ENCODE measurements around the gene NINL.
"Not testable (repeated sequence)": the region's sequence is repeated elsewhere in the genome, so short reads cannot be mapped to it uniquely, and the experiment has no call there.

The NINL gene

DNA sequence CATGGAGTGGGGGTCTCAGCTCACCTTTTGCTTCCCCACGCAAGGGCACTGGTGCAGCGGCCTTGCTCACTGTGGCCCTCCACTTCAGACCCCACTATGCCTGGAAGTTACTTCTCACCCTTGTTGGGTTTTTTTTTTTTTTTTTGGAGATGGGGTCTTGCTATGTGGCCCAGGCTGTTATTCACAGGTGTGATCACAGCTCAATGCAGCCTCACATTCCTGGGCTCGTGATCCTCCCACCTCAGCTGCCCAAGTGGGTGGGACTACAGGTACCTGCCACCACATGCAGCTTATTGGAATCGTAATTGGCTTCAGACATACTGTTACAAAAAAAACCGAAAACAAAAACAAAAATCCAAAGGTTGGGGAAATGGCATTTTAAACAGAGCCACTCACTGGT lies 32.4 kb downstream of the NINL start:
- DNase-seq = no peak

DNA sequence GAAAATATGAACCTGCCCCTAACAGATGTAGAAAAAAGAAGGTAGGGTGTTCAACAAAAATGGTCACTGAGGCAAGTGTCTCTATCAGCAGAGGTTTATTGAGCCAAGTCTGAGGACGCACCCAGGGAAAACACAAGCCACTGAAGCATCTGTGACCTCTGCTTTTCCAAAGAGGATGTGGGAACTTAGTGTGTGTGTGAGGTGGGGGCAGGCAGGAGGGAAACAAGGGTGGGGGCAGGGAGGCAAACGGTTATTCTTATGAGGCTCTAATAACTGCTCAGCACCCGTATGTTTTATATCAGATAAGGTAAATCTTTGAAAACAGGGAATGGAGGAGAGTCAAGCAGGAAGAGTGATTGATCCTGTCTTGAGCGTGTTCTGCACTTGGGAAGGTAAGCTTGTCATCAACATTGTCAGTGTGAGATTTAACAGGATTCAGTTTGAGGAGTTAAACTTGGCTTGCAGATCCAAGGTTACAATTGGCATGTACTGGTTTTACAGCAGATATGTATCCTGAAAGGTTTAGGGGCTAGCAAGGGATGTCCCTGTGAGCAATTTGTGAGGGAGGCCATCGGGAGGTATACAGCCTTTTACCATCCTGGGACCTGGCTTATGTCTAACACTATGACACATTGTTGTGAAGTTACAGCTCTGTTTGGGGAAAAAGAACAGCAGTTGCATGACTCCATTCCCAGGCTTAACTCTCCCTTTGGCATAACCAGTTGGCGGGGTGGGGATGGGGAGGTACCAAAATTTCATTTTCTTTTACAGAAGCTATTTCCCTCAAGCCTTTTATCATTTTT lies 33.7 kb downstream of the NINL start:
- DNase-seq = no peak

DNA sequence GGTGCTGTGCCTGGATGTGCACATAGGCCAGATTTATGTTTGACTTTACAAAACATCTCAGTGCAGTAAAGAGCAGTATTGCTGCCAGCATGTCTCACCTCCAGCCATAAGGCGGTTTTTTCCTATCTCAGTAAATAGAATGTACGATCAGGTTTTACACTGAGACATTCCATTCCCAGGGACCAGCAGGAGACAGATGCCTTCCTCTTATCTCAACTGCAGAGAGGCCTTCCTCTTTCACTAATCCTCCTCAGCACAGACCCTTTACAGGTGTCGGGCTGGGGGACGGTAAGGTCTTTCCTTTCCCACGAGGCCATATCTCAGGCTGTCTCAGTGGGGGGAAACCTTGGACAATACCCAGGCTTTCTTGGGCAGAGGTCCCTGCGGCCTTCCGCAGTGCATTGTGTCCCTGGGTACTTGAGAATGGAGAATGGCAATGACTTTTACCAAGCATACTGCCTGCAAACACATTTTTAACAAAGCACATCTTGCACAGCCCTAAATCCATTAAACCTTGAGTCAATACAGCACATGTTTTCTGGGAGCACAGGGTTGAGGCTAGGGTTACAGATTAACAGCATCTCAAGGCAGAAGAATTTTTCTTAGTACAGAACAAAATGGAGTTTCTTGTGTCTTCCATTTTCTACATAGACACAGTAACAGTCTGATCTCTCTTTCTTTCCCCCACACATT lies 34.5 kb downstream of the NINL start:
- not testable (repeated sequence) for DNase-seq

DNA sequence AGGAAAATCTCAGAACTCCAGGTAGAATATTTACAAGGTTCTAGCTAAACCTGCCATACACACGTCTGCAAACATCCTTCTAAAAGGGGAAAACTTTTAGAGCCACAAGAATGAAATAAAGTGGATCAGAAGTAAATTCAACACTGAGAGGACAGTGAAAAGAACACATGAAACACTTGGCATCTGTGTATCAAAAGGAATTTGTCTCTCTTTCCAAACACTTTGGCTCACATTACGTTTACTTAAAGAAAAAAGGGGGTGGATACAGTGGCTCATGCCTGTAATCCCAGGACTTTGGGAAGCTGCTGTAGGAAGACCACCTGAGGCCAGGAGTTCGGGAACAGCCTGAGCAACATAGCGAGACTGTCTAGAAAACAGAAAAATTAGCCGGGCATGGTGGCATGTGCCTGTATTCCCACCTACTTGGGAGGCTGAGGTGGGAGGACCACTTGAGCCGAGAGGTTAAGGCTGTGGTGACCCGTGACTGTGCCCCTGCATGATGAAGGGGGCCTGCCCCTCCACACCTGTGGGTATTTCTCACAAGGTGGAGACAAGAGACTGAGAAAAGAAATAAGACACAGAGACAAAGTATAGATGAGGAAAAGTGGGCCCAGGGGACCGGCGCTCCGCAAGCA lies 35.4 kb downstream of the NINL start:
- DNase-seq = no peak

DNA sequence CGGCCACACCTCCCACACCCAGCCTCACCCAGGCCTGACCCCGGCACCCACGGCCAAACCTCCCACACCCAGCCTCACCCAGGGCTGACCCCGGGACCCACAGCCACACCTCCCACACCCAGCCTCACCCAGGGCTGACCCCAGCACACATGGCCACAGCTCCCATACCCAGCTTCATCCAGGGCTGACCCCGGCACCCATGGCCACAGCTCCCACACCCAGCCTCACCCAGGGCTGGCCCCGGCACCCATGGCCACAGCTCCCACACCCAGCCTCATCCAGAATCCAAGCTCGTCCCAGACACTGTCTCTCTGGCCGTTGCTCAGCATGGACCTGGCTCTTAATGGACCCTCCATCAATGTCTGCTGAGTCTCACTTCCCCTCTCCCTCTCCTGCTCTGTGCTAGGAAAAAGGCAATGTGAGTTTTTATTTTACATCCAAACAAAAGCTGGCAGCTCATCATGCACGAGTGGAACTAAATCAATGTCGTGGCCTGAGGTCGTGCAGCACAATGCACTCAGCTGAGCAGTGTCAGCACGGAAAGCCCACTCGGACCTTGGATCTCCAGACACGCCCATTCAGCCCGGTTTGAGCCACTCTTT lies 36.1 kb downstream of the NINL start:
- DNase-seq = no peak

DNA sequence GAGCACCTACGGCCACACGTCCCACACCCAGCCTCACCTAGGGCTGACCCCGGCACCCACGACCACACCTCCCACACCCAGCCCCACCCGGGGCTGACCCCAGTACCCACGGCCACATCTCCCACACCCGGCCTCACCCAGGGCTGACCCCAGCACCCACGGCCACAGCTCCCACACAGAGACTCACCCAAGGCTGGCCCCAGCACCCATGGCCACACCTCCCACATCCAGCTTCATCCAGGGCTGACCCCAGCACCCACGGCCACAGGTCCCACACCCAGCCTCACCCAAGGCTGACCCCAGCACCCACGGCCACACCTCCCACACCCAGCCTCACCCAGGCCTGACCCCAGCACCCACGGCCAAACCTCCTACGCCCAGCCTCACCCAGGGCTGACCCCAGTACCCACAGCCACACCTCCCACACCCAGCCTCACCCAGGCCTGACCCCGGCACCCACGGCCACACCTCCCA lies 36.7 kb downstream of the NINL start:
- DNase-seq = no peak

DNA sequence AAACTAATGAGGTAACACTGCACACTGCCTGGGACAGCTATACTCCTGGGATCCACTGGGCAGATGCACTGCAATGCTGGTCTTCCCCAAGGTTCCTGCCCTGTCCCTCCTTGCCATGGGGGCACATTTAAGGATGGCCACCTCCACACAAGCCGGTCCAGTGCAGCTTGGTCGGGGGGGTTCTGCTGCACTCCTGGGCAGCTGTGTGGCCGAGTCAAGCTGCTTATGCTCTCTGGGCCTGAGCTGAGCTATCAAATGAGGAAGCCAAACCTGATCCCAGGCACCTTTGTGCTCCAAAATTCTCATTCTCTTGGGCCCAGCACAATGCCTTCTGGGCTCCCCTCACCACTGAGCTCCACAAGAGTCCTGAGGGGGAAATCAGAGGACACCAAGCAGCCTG lies 37.3 kb downstream of the NINL start:
- DNase-seq = no peak

DNA sequence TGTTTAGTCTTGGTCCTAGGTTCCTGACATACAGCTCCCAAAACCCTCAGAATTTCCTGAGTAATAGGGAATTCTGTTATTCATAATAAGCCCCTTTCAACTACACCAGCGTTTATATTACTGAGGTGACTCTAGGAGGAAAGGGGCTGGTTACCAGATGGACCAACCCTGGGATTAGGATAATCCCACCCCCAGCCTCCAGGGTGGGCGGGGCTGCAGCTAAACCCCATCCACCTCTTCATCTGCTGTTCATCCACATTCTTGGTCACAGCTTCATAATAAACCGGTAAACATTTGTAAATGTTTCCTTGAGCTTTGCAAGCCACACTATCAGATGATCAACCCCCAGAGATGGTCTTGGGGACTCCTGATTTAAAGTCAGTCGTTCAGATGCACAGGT lies 38.3 kb downstream of the NINL start:
- DNase-seq = no peak

DNA sequence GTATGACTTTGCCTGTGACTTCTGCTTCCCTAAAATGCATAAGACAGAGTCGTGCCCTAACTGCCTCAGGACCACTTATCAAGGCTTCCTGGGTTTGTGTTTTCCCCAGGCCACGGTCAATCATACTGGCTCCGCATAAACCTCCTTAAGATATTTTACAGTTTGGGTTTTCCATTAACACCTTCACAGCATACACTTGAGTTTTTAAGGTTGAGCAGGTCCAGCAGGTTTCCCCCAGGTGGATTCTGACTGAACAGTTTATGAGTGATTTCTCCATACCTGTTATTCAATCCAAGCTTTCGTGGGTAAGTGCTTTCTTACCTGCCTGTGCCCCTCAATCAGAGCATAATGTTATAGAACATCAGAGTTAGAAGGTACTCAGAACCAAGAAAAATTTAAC lies 39.3 kb downstream of the NINL start:
- DNase-seq = no peak

DNA sequence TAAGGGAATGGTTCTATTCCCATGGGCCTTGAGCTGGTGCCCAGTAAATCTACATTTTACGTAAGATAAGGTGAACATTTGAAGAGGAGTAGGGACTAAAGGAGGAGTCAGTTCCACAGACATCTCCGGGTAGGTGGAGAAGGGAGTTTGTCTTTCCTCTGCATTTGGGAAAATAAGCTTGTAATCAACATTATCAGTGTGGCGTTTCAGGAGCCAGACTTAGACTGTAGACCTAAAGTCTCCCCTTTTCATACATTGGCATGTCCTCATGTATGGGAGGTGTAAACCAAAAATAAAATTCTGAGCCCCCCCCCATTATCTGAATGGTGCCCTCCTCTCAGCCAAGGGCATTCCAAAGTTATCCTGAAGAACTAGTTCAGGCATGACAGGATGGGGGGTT lies 40.2 kb downstream of the NINL start:
- DNase-seq = no peak

DNA sequence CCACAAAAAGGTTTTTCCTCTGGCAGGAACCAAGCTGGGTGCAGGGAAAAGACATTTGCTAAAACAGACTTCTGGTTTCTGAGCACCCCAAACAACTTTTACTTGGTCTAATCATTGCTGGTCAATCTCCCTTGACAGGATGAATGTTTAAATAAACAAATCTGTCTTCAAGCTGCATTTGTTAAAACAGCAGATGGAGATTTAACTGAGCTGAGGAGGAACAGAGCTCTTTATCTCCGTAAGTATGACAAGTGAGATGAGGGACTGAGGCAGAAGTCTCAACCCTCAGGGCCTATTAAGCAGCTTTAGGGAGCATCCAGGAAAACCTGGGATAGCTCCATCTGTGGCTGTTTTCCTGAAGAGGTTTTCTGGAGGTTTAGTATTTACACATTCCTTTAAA lies 40.6 kb downstream of the NINL start:
- no peak for DNase-seq

DNA sequence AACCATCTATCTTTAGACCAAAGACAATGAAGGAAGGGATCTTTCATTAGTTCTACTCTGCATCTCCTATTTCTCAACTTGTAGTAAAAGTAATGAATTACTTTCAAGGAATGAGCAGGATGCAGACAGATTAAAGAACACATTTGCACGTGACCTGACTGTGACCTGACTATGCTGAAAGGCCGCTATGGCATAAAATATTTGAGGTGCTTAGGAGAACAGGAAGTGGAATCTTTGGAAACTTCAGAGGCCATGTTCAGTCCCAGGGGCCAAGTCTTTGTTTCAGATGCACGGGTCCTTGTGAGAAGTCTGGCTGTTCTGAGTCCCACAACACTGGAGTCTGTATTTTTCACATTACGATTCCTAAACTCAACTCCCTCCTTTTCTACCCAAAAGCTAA lies 41.0 kb downstream of the NINL start:
- DNase-seq = no peak

DNA sequence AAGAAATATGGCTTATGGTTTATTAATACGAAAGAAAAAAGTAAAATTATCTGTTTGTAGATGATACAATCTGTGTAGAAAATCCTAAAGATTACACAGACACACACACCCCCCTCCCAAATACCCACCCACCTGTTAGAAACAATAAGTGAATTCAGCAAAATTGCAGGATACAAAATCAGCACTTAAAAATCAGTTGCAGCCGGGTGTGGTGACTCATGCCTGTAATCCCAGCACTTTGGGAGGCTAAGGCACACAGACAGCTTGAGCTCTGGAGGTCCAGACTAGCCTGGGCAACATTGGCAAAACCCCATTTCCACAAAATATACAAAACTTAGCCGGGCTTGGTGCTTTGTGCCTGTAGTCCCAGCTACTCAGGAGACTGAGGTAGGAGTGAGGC lies 42.3 kb downstream of the NINL start:
- DNase-seq = no peak

DNA sequence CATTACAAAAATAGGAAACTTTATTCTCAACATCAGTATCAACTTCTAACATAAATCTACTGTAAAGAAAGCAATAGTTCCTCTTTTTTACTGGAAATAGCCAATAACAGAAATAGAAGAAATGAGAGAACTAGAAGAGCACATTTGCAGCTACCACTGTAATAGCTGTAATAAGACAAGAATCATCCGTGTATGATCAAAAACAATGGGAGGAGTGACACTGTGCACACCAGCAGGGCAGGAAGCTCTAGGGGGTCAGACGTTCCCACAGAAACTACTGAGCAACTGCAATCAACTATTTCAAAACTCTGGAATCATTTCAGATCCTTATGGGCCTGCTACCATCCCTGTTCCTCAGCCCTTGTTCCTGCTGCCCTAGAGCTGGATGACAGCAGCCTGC lies 43.7 kb downstream of the NINL start:
- no peak for DNase-seq

DNA sequence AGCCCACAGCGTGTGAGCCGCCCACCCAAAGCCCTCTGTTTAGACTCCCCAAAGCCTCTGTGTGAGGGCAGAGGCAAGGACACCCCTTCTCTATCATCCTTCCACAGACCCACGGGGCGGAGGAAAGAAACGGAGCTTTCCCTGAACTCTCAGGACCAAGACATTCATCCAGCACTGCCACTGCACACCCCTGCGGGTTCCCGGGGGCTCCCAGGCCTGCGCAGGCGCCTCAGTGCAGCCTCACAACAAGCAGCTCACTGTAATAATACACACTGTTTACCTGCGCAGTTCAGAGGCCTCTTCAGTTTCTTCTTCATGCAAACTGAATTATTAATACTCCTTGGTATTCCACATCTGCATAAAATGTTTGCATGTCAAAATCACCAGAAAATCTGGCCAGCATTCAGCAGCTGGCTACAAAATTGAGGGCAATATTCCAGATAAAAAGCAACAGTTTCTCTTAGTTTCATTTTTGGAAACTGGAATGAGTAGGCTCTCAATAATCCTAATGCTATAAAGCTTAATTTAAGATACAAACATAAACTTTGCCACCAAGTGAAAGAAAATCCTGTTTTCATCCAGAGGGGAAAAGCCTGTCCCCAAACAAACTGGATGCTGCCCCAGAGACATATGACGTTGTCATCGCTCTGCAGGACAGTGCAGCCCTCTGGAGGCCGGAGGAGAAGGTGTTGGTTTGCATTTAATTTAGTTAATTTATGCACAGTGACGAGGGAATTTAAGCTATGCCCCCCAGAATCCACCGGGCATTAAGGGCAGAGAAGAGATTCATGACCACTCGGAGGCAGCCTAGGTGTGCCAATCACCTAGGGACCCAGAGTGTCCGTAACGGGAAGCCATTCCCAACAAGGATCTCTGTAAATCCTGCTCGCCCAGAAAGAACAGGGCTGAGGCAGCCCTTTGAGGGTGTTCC lies 45.3 kb downstream of the NINL start:
- DNase-seq = peak in 33 of 51 donors; percentile 14 to 69 (median 38)

DNA sequence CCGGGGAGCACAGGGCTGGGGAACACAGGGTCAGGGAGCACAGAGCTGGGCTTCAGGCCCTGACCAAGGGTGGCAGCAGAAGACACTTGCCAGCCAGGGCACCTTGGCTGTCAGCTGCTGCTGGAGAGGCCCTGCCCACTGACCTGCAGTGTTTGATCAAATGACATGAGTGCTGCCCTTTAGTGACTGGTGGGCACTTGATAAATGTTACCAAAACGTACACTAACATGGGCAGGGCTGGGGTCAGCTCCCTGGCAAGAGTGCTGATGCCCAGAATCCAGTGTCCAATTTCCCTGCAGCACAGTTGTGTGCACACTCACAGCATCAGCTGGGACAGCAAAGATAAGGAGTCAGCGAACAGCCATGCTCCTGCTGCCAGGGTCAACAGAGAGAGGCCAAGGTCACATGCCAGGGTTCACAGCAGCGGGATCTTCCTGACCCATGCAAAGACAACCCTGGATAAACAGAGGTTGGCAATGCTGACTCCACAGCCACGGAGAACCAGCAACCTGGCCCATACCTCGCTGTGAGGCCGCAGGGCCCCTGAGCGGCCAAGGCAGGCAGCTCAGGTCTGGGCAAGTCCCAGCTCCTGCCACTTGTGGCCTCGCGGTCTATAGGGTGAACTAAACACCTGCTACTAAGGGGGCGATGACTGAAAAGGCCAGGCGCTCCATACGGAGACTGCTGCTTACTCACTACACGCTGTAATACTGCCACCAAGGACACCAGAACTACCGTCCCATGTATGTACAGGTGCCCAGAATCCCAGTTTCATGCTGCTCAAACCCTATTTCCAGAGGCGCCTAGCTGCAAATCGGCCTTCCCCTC lies 46.3 kb downstream of the NINL start:
- no peak for DNase-seq

DNA sequence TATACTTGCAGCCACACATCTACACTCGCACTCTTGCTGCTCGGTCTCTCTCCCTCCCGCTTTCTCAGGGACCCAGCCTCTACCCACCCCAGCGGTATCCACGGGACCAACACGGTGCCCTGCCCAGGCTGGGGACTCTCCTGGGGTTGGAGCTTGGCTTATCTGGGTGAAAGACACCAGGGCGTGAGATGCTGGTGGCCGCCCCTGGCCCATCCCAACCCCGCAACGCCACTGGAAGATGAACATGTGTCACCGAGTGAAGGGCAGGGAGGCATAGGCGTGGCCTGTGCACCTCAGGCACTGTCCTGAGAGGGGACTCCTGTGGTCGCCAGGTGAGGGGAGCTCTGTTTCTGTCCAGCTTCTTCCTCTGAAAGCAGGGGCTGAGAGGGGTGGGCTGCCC lies 47.4 kb downstream of the NINL start:
- no peak for DNase-seq

DNA sequence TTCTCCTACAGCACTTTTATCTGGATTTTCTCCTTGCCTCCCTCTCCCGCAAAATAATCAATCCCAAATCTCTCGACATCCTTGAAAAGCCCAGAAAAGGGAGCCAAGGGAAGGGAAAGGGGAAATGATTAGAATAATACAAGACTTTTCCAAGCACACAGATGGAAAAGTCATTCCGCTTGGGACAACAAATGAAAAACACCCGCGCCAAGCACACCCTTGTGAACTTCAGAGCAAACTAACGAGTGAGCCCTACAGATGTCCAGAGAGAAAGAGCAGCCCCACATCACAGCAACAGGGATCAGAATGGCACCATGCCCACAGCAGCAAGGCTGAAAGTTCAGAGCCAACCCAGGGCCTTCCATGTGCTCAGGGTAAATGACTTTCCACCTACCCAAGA lies 49.6 kb downstream of the NINL start:
- DNase-seq = no peak

DNA sequence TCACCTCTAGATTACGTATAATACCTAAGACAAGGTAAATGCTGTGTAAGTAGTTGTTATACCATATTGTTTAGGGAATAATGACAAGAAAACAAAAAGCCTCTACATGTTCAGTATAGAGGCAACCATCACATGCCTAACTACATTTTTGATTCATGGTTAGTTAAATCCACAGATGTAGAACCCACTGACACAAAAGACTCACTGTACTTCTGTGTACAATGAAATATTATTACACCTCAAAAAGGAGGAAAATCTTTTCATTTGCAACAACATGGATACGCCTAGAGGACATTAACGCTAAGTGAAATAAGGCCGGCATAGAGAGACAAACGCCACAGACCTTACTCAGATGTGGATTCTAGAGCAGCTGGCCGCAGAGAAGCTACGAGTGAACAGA lies 50.5 kb downstream of the NINL start:
- DNase-seq = no peak
